Activated T-helper 9 cell treated with anti-CD3 and anti-CD28 coated beads, Interleukin-2, amount 50 U/mL, for 16 hours (primary cell): ENCODE measurements around the gene FLACC1.

Experiments
- DNase-seq: peaks from one replicate; pipeline ENCODE4 v3.0.0-alpha.2; 2020; ENCODE audit warnings: low read depth

Gene FLACC1

GRCh38 chr2:201275990-201276389 lies 81.2 kb downstream of the FLACC1 start:
- DNase-seq, result no peak

- no peak for DNase-seq
Observed at GRCh38 chr2:201275069-201275468, 82.1 kb downstream of the FLACC1 start.

GRCh38 chr2:201273330-201273983 lies 83.7 kb downstream of the FLACC1 start:
- no peak for DNase-seq

GRCh38 chr2:201271917-201272316 lies 85.2 kb downstream of the FLACC1 start:
- no peak for DNase-seq

GRCh38 chr2:201270293-201271001 lies 86.7 kb downstream of the FLACC1 start:
- no peak for DNase-seq

GRCh38 chr2:201269764-201270163 lies 87.4 kb downstream of the FLACC1 start:
- DNase-seq, result no peak

GRCh38 chr2:201267278-201268030 lies 89.7 kb downstream of the FLACC1 start:
- DNase-seq, result peak; percentile 3

- DNase-seq, result no peak
Observed at GRCh38 chr2:201266629-201267028, 90.5 kb downstream of the FLACC1 start.

- DNase-seq, result no peak
Observed at GRCh38 chr2:201264472-201265173, 92.5 kb downstream of the FLACC1 start.

- no peak for DNase-seq
Observed at GRCh38 chr2:201263779-201264178, 93.4 kb downstream of the FLACC1 start.

- no peak for DNase-seq
Observed at GRCh38 chr2:201262718-201263117, 94.4 kb downstream of the FLACC1 start.

- DNase-seq, result no peak
Observed at GRCh38 chr2:201261906-201262305, 95.2 kb downstream of the FLACC1 start.

- DNase-seq, result peak; percentile 45
Observed at GRCh38 chr2:201261471-201261870, 95.7 kb downstream of the FLACC1 start.

GRCh38 chr2:201260302-201260800 lies 96.8 kb downstream of the FLACC1 start, which contains the start of gene CASP8:
CASP8 (plus strand) TSS chr2:201260536; CDS start chr2:201266487, 5,951 bp downstream.
- DNase-seq, result peak; percentile 43

- DNase-seq, result no peak
Observed at GRCh38 chr2:201258666-201259615, 98.2 kb downstream of the FLACC1 start.

- peak; percentile 82 for DNase-seq
Observed at GRCh38 chr2:201257956-201258665, 99.0 kb downstream of the FLACC1 start.

GRCh38 chr2:201257381-201257955 lies 99.7 kb downstream of the FLACC1 start:
- no peak for DNase-seq

- no peak for DNase-seq
Observed at GRCh38 chr2:201256082-201256481, 101.1 kb downstream of the FLACC1 start.

GRCh38 chr2:201255408-201256033 lies 101.6 kb downstream of the FLACC1 start:
- no peak for DNase-seq
